Esophagus muscularis mucosa (tissue), 4 donors: ENCODE measurements around the gene PLD4.

Source experiments
- CTCF ChIP-seq, 3 experiments: fragments of 200-600 bp in 2 of 3; fragments of 450-650 bp in 1 of 3; sonication (generic) in 2 of 3; IDR thresholded peaks; one replicate each; pipeline ENCODE4 v1.5.1; 2017 to 2019; ENCODE audit warnings: antibody characterized with exemption in 3 of 3, mild to moderate bottlenecking in 2 of 3, moderate library complexity in 1 of 3
- EP300 ChIP-seq: sonication (generic); formaldehyde crosslinking; IDR thresholded peaks from one replicate; pipeline ENCODE4 v1.6.1; 2017; ENCODE audit warnings: antibody characterized with exemption
- POLR2A ChIP-seq: fragments of 450-650 bp; IDR thresholded peaks from one replicate; pipeline ENCODE4 v1.6.1; 2017; ENCODE audit warnings: antibody characterized with exemption, moderate library complexity, mild to moderate bottlenecking, low read depth

GRCh38 chr14:104978746-104979691 is 54.3 kb downstream of the PLD4 start:
- TF ChIP-seq CTCF (IDR thresholded peaks at IDR 0.05) = no peak
- TF ChIP-seq EP300 = no peak
- TF ChIP-seq POLR2A = no peak
